Keratinocyte (primary cell): Measurements from ENCODE around the gene MGME1. TPM values are rescaled to one million over a fixed set of nuclear protein-coding genes. Genes with fewer than 3 reads are reported as not detected.

Experiments used
- DNase-seq: peaks from one replicate; pipeline ENCODE4 v3.0.0-alpha.2; 2011; ENCODE audit warnings: low read depth, missing footprints, low spot score
- FAIRE-seq: peaks from 2 replicates; lab custom pipeline; 2011; peaks lifted over from hg19 to GRCh38; lab: Jason Lieb, UNC
- H2AFZ ChIP-seq: 2 replicates; pipeline ENCODE4 v1.6.0; 2012; ENCODE audit warnings: low read length, control low read depth, inconsistent platforms; ENCODE audit not compliant: control insufficient read depth
- H3K27ac ChIP-seq: 2 replicates; pipeline ENCODE4 v1.5.1; 2011; ENCODE audit warnings: low read length; ENCODE audit not compliant: control insufficient read depth, insufficient read depth
- H3K27me3 ChIP-seq: 3 replicates; pipeline ENCODE4 v1.6.0; 2011; ENCODE audit warnings: low read length; ENCODE audit not compliant: control insufficient read depth, insufficient read depth; ENCODE audit errors: extremely low read depth
- H3K36me3 ChIP-seq, 2 experiments: 2 replicates in 1 of 2; 3 replicates in 1 of 2; pipeline ENCODE4 v1.5.1; 2011; ENCODE audit warnings: low read length in 2 of 2, mild to moderate bottlenecking in 1 of 2; ENCODE audit not compliant: control insufficient read depth in 2 of 2, insufficient read depth in 2 of 2; ENCODE audit errors: extremely low read depth in 1 of 2
- H3K4me1 ChIP-seq: 3 replicates; pipeline ENCODE4 v1.5.1; 2011; ENCODE audit warnings: low read length; ENCODE audit not compliant: control insufficient read depth, insufficient read depth; ENCODE audit errors: extremely low read depth
- H3K4me2 ChIP-seq: 3 replicates; pipeline ENCODE4 v1.6.0; 2011; ENCODE audit warnings: low read depth, low read length; ENCODE audit not compliant: control insufficient read depth, insufficient read depth; ENCODE audit errors: extremely low read depth
- H3K4me3 ChIP-seq, 3 experiments: fragments of 200-600 bp in 1 of 3; sonication (generic) in 1 of 3; 2 replicates in 2 of 3; 3 replicates in 1 of 3; pipeline ENCODE4 v1.5.1; 2011 to 2016; ENCODE audit warnings: low read length in 3 of 3, mild to moderate bottlenecking in 3 of 3, control low read depth in 2 of 3, inconsistent platforms in 1 of 3, low read depth in 1 of 3, mixed read lengths in 1 of 3, mixed run types in 1 of 3, moderate library complexity in 1 of 3; ENCODE audit not compliant: control insufficient read depth in 2 of 3, insufficient read depth in 2 of 3; ENCODE audit errors: extremely low read depth in 1 of 3
- H3K79me2 ChIP-seq: 2 replicates; pipeline ENCODE4 v1.6.0; 2012; ENCODE audit warnings: low read length; ENCODE audit not compliant: control insufficient read depth, insufficient read depth
- H3K9ac ChIP-seq: 3 replicates; pipeline ENCODE4 v1.6.0; 2011; ENCODE audit warnings: low read length; ENCODE audit not compliant: control insufficient read depth, insufficient read depth; ENCODE audit errors: extremely low read depth
- H3K9me1 ChIP-seq: 3 replicates; pipeline ENCODE4 v1.6.0; 2011; ENCODE audit warnings: low read length; ENCODE audit not compliant: control insufficient read depth, insufficient read depth; ENCODE audit errors: extremely low read depth
- H3K9me3 ChIP-seq: 2 replicates; pipeline ENCODE4 v1.5.1; 2012; ENCODE audit warnings: low read depth, low read length; ENCODE audit not compliant: control insufficient read depth
- H4K20me1 ChIP-seq: 3 replicates; pipeline ENCODE4 v1.6.0; 2011; ENCODE audit warnings: low read length; ENCODE audit not compliant: control insufficient read depth, insufficient read depth; ENCODE audit errors: extremely low read depth
- CTCF ChIP-seq, 3 experiments: IDR thresholded peaks in 1 of 3; conservative IDR thresholded peaks in 1 of 3; optimal IDR thresholded peaks in 1 of 3; 2 replicates in 2 of 3; 3 replicates in 1 of 3; pipeline versions ENCODE3 to v1.5.1; 2011; ENCODE audit warnings: low read length in 3 of 3, mild to moderate bottlenecking in 3 of 3, moderate library complexity in 2 of 3, control low read depth in 1 of 3, inconsistent platforms in 1 of 3; ENCODE audit not compliant: insufficient read depth in 2 of 3; ENCODE audit errors: extremely low read depth in 1 of 3
- EZH2 ChIP-seq: IDR thresholded peaks from one replicate; pipeline ENCODE4 v1.6.1; 2012; ENCODE audit warnings: inconsistent platforms, mild to moderate bottlenecking, low read length, moderate library complexity
- dilution Hi-C: fragments of 300-500 bp; cut with MboI; formaldehyde crosslinking; loops from one replicate; pipeline ENCODE4 v1.7.0; 2020; ENCODE audit warnings: low sequenced_read_pairs; ENCODE audit not compliant: extremely low pct_ligation_motif_present
- polyA plus RNA-seq, 5 experiments: library from polyadenylated mRNA; depleted of rRNA in 3 of 5; stranded (reverse) in 3 of 5; stranded (forward) in 1 of 5; unstranded in 1 of 5; fragments of >200 nt; gene quantifications; 1 replicate in 1 of 5; 2 replicates in 3 of 5; 3 replicates in 1 of 5; pipeline versions ENCODE4 v1.2.1 to v1.2.3, GENCODE V29; 2011 to 2012; ENCODE audit warnings: missing spikeins in 2 of 5, low read depth in 1 of 5, low replicate concordance in 1 of 5

MGME1 gene
- polyA plus RNA-seq, 1 donor (not counting 4 experiments of a cell fraction or from before 2014, with no cell fraction given): 31.6 TPM

- no peak for DNase-seq
- Histone ChIP-seq H3K4me1 (no peaks in the 10 kb centered on the region), H3K9me1 (no peaks in the 10 kb centered on the region), H3K27ac (no peak overlapping the region), H3K9me3 (no peaks in the 10 kb centered on the region), H3K9ac (no peak overlapping the region), H3K27me3 (no peaks in the 10 kb centered on the region), H2AFZ (no peak overlapping the region), H3K4me2 (no peak overlapping the region), H3K4me3 (no peak overlapping the region), H3K79me2 (no peaks in the 10 kb centered on the region), H4K20me1 (no peaks in the 10 kb centered on the region), H3K36me3 (peaks cover 2 to 3% of the 10 kb centered on the region in 2 experiments)
- dilution Hi-C loops: no loop called here
- TF ChIP-seq CTCF (optimal IDR thresholded peaks at IDR 0.05 in 1 of 3, IDR thresholded peaks at IDR 0.05 in 1 of 3, conservative IDR thresholded peaks at IDR 0.05 in 1 of 3; ENCODE audit: extremely low read depth in 1 of 3, insufficient read depth in 2 of 3, low read length in 3 of 3) (no peak), EZH2 (no peak)
- FAIRE-seq: no peak
These were observed 64.4 kb downstream of the MGME1 start for GRCh38 chr20:18032977-18033892.

DNA sequence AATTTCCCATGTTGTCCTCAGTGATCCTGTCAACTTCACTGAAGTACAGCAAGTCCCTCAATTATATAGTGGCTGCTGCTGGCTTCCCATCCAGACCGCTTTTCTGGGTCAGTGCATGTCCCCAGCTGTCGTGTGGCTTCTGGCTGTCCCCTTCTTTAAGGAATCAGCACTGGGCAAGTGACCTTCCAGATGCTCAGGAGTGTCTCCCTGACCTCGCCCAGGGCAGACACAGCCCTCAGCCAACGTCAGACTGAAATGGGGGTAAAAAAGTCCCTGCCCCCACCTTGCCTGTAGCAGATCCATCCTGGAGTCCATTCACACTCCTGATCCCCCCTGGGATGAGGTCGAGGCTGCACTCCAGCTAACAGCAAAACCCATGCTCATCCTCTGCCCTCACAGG lies 65.2 kb downstream of the MGME1 start:
- FAIRE-seq (no peak), DNase-seq (no peak)
- Histone ChIP-seq H3K9me1 (no peaks in the 10 kb centered on the region), H3K4me3 (no peak overlapping the region), H2AFZ (no peak overlapping the region), H3K27ac (no peak overlapping the region), H3K79me2 (no peaks in the 10 kb centered on the region), H3K9ac (no peak overlapping the region), H3K4me2 (no peak overlapping the region), H3K27me3 (no peaks in the 10 kb centered on the region), H4K20me1 (no peaks in the 10 kb centered on the region), H3K9me3 (no peaks in the 10 kb centered on the region), H3K4me1 (no peaks in the 10 kb centered on the region), H3K36me3 (peaks cover 2 to 3% of the 10 kb centered on the region in 2 experiments)
- TF ChIP-seq CTCF (optimal IDR thresholded peaks at IDR 0.05 in 1 of 3, IDR thresholded peaks at IDR 0.05 in 1 of 3, conservative IDR thresholded peaks at IDR 0.05 in 1 of 3; ENCODE audit: extremely low read depth in 1 of 3, insufficient read depth in 2 of 3, low read length in 3 of 3): no peak
- TF ChIP-seq EZH2: no peak
- dilution Hi-C loops: no loop called here
